Endodermal cell (in vitro differentiated cells): Measurements from ENCODE around the gene MBD3L5. TPM values are rescaled to one million over a fixed set of nuclear protein-coding genes. Genes with fewer than 3 reads are reported as not detected.
"Not testable (repeated sequence)": the region's sequence is repeated elsewhere in the genome, so short reads cannot be mapped to it uniquely, and the experiment has no call there.

Source experiments
- DNase-seq: peaks from one replicate; pipeline ENCODE4 v3.0.0-alpha.2; 2017
- H3K27ac ChIP-seq: 2 replicates; pipeline ENCODE4 v1.5.1; 2013; ENCODE audit warnings: mild to moderate bottlenecking, low read depth, low read length, moderate library complexity
- H3K27me3 ChIP-seq: 2 replicates; pipeline ENCODE4 v1.6.1; 2013; ENCODE audit warnings: mild to moderate bottlenecking, low read length, moderate library complexity; ENCODE audit not compliant: insufficient read depth, control insufficient read depth, poor library complexity, severe bottlenecking
- H3K36me3 ChIP-seq: 2 replicates; pipeline ENCODE4 v1.7.0; 2013; ENCODE audit warnings: mild to moderate bottlenecking, low read length, moderate library complexity; ENCODE audit not compliant: control insufficient read depth, insufficient read depth
- H3K4me1 ChIP-seq: one replicate; pipeline ENCODE4 v1.7.0; 2013; ENCODE audit warnings: low read length; ENCODE audit not compliant: control insufficient read depth, insufficient read depth
- H3K4me3 ChIP-seq: 2 replicates; pipeline ENCODE4 v1.5.1; 2013; ENCODE audit warnings: mild to moderate bottlenecking, low read length, moderate library complexity
- H3K9ac ChIP-seq: 2 replicates; pipeline ENCODE4 v1.6.1; 2013; ENCODE audit warnings: mild to moderate bottlenecking, low read length, moderate library complexity; ENCODE audit not compliant: poor library complexity, severe bottlenecking; ENCODE audit errors: extremely low read depth
- H3K9me3 ChIP-seq: 2 replicates; pipeline ENCODE4 v1.6.1; 2013; ENCODE audit warnings: mild to moderate bottlenecking, low read length, moderate library complexity; ENCODE audit not compliant: control insufficient read depth
- H3K27ac Mint-ChIP-seq: 2 replicates; pipeline ENCODE4 v1.8.0; 2020; ENCODE audit warnings: mixed read lengths
- H3K27me3 Mint-ChIP-seq: 2 replicates; pipeline ENCODE4 v1.8.0; 2021; ENCODE audit warnings: mild to moderate bottlenecking, mixed read lengths; ENCODE audit not compliant: insufficient read depth
- H3K36me3 Mint-ChIP-seq: 2 replicates; pipeline ENCODE4 v1.8.0; 2020; ENCODE audit warnings: low read depth, mixed read lengths
- H3K4me1 Mint-ChIP-seq: 2 replicates; pipeline ENCODE4 v1.8.0; 2020; ENCODE audit warnings: mixed read lengths
- H3K4me3 Mint-ChIP-seq: 2 replicates; pipeline ENCODE4 v1.8.0; 2020; ENCODE audit warnings: mild to moderate bottlenecking, moderate library complexity, mixed read lengths
- H3K9me3 Mint-ChIP-seq: 2 replicates; pipeline ENCODE4 v1.8.0; 2020; ENCODE audit warnings: mild to moderate bottlenecking, mixed read lengths
- whole genome bisulfite sequencing, 2 experiments: methylation state at CpG; one replicate each; pipeline versions ENCODE4 v1.1.5 to v1.1.7; 2013; ENCODE audit warnings: missing lambda C conversion rate in 2 of 2, mixed read lengths in 1 of 2; ENCODE audit not compliant: insufficient coverage in 1 of 2, insufficient read length in 1 of 2; 5-methylcytosine and 5-hydroxymethylcytosine counted together
- total RNA-seq, 2 donors: library from RNA; stranded (reverse); fragmentation: NEBNext Ultra II Directional in 1 of 2; extraction: Animal tissue kit (Norgen Biotek cat#: 25700) in 1 of 2; gene quantifications; 2 replicates in 1 of 2; 3 replicates in 1 of 2; pipeline ENCODE4 v1.2.1, GENCODE V29; 2021
- TF ChIP-seq, protein P1 (sequence below): fragments of 200-600 bp; sonication (generic); conservative IDR thresholded peaks from 2 replicates; pipeline ENCODE4 v1.5.0; 2021; ENCODE audit warnings: antibody characterized with exemption, mild to moderate bottlenecking

Gene MBD3L5
- total RNA-seq, 2 donors from 2014 or later, result not detected

DNA sequence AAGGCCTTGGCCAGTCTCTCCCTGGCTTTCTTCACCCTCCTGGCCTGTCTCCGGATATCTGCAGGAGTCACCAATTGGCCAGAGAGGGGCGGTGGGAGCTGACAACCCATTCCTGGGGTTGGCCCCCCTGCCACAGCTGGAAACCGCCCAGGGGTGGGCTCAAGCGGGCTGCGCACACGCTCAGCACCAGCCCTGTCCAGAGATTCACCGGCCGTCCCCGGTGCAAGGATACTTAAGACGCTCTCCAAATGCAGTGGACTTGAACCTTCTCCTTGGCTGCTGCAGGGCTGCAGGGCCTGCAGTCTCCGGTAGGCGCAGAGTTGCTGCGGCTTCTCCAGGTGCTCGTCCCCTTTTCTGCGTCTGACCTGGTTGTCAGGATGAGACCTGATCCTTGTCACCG lies 26.0 kb downstream of the MBD3L5 start:
- not testable (repeated sequence) for H3K27me3 ChIP-seq, H3K9me3 ChIP-seq, H3K4me1 ChIP-seq, H3K9ac ChIP-seq, H3K27ac ChIP-seq, H3K27ac Mint-ChIP-seq, H3K4me3 Mint-ChIP-seq, H3K36me3 ChIP-seq, H3K4me3 ChIP-seq, H3K36me3 Mint-ChIP-seq, DNase-seq, H3K27me3 Mint-ChIP-seq, H3K9me3 Mint-ChIP-seq, H3K4me1 Mint-ChIP-seq
- WGBS, 2 experiments, result 83% methylated on average over 7 of the region's 16 CpGs; no CpG with 5 or more reads in 1 of the 2 experiments

DNA sequence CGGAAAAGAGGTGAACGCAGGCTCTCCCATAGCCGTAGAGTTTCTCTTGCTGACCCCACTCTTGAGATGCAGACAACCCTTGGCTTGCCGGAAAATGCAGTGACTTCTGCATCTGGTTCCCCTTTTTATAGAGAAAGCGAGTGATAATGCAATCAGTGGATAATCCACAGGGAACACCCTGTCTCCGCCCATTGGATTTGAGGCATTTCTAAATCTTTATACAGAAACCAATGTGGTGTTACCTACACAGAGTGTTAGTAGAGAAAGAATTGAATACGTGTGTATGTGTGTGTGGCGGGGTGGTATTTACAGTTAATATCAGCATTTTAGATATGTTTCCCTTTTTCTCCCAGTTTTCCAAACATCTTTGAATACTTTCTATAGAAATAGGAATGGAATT lies 28.2 kb downstream of the MBD3L5 start, which contains the start of gene MBD3L3:
MBD3L3 (minus strand) TSS at position 101 of the 400 bp plus-strand sequence; CDS start at position 30, 71 bp downstream.
- H3K36me3 Mint-ChIP-seq, H3K27me3 Mint-ChIP-seq: not testable (repeated sequence)

DNA sequence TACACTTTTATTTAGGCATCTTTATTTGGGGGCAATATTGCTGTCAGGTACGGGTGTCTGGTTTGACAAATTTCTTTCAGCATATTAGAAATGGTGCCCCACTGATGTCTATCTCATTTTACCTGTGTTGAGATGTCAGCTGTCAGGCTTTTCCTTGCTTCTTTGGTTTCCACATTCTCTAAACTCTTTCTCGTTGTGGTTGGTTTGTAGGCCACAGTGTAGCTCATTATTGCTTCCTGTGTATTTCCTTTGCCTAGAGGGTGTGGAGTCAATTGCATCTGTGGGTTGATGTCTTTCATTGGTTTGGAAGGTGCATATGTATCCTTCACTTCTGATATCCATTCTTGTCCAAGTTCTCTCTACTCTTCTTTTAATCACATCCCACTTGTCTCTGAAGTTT lies 29.6 kb downstream of the MBD3L5 start:
- H3K9ac ChIP-seq, H3K27me3 Mint-ChIP-seq, H3K4me3 ChIP-seq, H3K36me3 Mint-ChIP-seq, H3K27me3 ChIP-seq, H3K4me3 Mint-ChIP-seq, H3K27ac ChIP-seq, DNase-seq, H3K27ac Mint-ChIP-seq, H3K4me1 Mint-ChIP-seq, H3K4me1 ChIP-seq, H3K36me3 ChIP-seq, H3K9me3 ChIP-seq: not testable (repeated sequence)
- 100% methylated on average over 1 of the region's 2 CpGs; no CpG with 5 or more reads in 1 of the 2 experiments for WGBS, 2 experiments
- H3K9me3 Mint-ChIP-seq, result peaks cover 18% of the 10 kb centered on the region

More for the DNA sequence above, 28.2 kb downstream of the MBD3L5 start, which contains the start of gene MBD3L3:
- H3K4me3 Mint-ChIP-seq, H3K27ac ChIP-seq, DNase-seq, H3K4me1 ChIP-seq, H3K4me3 ChIP-seq, H3K36me3 ChIP-seq, H3K27me3 ChIP-seq, H3K9me3 Mint-ChIP-seq, H3K4me1 Mint-ChIP-seq, H3K27ac Mint-ChIP-seq, H3K9ac ChIP-seq, H3K9me3 ChIP-seq: not testable (repeated sequence)
- no CpG with 5 or more reads among the region's 8 CpGs for WGBS, 2 experiments

DNA sequence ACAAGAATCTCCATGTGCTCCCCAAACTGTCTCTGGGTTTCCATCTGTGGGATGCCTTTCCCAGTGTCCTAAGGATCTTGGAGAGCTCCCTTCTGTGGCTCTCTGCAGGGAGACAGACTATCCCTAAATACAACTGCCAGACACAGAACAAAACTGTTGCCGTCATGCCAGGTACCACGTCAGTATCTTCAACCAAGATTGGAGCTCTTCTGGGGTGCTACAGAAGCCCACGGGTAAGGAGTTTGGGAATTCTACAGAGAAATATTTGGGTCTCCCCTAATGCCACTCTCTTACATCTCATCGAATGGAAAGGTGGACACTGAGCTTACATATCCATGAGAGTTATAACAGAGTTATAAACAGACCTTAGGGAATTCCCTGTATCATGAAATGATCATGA lies 33.0 kb downstream of the MBD3L5 start:
- Histone ChIP-seq H3K9ac (no peak overlapping the region), H3K4me1 (no peaks in the 10 kb centered on the region), H3K9me3 (peaks cover 19% of the 10 kb centered on the region), H3K27me3 (no peaks in the 10 kb centered on the region), H3K4me3 (no peak overlapping the region), H3K36me3 (no peaks in the 10 kb centered on the region), H3K27ac (no peak overlapping the region)
- H3K4me3 Mint-ChIP-seq, result no peak overlapping the region
- no peak for DNase-seq
- H3K27ac Mint-ChIP-seq, result no peak overlapping the region
- WGBS, 2 experiments, result 84 to 86% methylated on average over 3 to 4 of the region's 4 CpGs
- TF ChIP-seq, protein P1, sequence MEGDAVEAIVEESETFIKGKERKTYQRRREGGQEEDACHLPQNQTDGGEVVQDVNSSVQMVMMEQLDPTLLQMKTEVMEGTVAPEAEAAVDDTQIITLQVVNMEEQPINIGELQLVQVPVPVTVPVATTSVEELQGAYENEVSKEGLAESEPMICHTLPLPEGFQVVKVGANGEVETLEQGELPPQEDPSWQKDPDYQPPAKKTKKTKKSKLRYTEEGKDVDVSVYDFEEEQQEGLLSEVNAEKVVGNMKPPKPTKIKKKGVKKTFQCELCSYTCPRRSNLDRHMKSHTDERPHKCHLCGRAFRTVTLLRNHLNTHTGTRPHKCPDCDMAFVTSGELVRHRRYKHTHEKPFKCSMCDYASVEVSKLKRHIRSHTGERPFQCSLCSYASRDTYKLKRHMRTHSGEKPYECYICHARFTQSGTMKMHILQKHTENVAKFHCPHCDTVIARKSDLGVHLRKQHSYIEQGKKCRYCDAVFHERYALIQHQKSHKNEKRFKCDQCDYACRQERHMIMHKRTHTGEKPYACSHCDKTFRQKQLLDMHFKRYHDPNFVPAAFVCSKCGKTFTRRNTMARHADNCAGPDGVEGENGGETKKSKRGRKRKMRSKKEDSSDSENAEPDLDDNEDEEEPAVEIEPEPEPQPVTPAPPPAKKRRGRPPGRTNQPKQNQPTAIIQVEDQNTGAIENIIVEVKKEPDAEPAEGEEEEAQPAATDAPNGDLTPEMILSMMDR, result no peak
- no peaks in the 10 kb centered on the region for H3K36me3 Mint-ChIP-seq
- H3K27me3 Mint-ChIP-seq, result no peaks in the 10 kb centered on the region
- H3K9me3 Mint-ChIP-seq, result peaks cover 36% of the 10 kb centered on the region
- no peaks in the 10 kb centered on the region for H3K4me1 Mint-ChIP-seq
